HG03025 (cell line): ENCODE results near the gene SFRP5.

ENCODE experiments used
- ATAC-seq: cut with Tn5 transposase; IDR thresholded peaks from one replicate; pipeline ENCODE4 v1.9.1; 2021; ENCODE audit warnings: mild to moderate bottlenecking, moderate library complexity; ENCODE audit not compliant: unreplicated experiment, low FRiP score

The SFRP5 gene

DNA sequence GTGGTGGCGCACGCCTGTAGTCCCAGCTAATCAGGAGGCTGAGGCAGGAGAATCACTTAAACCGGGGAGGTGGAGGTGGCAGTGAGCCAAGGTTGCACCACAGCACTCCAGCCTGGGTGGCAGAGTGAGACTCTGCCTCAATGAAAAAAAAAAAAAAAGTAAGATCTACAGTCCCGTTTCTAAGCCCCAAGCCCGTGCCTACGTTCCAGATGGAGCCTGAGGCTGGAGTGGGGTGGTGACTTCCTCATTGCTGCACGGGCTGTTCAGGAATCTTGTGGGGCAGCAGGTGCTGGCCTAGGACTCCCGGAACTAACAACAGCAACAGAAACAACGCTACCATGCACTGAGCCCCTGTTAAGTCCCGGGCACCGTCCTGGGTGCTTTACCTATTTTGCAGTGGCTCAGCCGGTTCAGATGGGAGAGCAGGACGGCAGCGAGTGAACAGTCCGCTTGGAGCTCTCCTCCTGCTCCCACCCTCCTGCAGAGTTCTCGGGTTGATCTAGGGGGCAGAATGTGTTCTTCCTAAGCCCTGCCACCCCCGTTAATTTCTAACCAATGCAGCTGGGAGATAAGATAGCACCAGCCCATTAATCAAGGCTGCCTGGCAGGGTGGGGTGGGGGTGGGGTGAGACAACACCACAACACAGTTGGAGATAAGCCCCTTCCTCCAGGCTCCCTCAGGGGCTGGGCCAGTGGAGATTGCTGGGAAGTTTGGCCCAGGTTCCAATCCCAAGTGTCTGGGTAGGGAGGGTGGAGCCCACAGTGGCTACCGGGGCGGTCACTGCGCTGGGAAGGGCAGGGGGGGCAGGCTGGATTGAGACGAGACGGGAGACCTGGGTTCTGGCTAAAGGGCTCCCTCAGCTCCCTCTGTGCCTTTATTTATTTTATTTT lies 17.0 kb upstream of the SFRP5 start:
- ATAC-seq: no peak

DNA sequence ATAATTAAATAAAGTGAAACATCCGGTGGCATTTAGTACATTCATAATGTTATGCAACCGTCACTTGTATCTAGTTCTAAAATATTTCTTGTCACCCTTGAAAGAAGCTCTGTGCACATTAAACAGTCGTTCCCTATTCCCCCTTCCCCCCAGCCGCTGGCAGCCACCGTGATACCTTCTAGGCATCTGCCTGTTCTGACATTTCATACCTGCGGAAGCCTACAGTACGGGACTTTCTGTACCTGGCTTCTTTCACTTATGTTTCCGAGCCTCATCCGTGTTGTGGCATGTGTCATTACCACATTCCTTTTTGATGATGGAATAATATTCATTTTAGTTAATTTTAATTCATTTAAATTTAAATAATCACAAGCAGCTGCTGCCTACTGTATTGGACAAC lies 13.9 kb upstream of the SFRP5 start:
- ATAC-seq: no peak

DNA sequence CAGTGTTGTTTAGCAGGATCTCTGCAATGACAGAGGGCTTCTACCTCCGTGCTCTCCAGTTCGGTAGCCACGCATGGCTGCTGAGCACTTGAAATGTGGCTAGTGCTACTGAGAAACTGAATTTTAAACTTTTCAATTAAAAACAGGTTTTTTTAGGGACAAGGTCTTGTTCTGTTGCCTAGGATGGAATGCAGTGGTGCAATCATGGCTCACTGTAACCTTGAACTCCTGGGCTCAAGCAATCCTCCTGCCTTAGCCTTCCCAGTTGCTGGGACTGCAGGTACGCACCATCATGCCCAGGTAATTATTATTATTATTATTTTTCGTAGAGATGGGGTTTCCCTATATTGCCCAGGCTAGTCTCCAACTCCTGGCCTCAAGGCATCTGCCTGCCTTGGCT lies 13.4 kb upstream of the SFRP5 start:
- ATAC-seq: no peak

DNA sequence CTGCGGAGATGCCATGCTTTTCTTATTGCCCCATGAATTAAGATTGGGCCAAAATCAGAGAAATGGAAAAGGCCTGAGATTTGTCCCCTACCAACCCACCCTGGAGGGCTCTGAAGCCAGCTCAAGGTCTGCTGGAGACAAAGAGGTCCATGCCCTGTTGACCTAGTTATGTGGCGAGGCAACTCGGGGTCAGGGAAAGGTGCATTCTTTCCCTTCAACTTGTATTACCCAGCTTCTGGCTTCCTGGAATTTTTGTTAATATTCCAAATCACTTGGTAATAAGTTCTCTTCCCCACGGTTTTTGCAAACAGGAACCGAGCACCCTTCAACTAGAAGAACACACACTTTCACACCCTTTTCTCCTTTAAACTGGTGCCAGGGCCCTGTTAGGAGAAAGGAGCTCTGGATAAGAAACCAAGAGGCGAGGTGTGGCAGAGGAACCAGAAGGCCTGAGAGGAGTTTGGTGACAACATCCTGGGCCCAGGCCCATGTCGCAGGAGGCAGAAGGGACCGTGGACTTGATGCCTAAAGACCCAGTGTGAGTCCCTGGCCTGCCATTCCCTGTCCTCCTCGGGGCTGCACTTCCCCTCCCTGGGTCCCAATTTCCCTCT lies 12.5 kb upstream of the SFRP5 start:
- no peak for ATAC-seq

DNA sequence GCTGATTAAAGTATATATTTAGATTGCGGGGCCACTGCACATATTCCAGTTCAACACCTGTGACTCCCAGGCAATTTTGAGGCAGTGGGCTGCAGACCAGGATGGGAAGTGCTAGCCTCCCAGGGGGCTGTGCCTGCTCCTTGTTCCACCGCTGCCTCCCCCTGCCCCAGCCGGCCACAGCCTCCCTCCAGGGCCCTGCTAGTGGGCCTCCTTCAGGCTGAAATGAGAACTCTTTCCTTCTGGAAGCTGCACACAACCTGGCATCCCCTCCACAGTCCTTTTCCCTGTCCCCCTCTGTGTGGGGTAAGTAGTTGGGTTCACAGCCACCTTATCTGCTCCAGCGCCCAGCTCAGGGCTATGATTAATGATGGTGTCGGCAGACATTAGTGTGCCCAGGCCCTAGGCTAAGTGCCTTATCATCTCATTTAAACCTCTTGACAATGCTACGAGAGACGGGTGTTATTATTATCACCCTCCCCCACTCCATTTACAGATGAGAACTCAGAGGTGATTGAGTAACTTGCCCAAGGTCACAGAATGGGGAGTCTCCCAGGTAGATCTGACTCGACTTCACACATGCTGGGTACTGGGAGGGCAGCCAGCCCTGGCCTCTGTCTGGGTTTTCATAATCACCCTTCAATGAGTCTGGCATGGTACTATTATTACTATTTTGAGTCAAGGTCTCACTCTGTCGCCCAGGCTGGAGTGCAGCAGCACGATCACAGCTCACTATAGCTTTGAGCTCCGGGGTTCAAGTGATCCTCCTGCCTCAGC lies 10.8 kb upstream of the SFRP5 start:
- no peak for ATAC-seq

DNA sequence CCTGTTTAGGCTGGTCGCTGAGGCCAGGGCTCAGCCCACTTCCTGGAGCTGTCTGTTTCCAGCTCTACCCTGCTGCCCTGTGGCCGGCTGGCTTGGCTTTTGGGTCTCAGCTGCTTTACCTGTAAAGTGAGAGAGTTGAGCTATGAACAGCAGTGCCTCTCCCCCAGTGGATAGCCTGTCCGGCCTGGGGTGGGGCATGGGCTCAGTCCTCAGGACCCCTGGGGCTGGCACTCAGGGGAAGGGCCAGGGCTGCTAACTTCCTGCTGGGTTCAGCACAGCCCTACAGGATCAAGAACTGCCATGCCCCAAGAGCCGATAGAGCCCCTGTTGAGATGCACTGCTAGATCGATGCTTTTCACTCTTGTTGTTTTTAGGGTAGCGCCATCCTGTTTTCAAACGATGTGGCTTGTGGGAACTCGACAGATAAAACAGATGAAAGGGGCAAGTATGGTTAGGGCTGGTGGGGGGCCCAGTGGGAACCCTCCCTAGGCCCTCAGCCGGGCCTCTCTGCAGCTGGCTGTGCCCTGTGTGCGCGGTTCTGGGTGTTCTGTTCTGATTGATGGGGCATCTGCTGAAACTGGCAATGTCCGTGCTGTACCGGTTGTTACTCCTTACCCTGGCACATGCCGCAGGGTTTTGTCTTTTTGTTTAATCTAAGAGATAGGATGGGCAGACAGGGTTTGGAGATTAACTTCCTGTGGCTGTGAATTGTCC lies 10.0 kb upstream of the SFRP5 start:
- no peak for ATAC-seq

DNA sequence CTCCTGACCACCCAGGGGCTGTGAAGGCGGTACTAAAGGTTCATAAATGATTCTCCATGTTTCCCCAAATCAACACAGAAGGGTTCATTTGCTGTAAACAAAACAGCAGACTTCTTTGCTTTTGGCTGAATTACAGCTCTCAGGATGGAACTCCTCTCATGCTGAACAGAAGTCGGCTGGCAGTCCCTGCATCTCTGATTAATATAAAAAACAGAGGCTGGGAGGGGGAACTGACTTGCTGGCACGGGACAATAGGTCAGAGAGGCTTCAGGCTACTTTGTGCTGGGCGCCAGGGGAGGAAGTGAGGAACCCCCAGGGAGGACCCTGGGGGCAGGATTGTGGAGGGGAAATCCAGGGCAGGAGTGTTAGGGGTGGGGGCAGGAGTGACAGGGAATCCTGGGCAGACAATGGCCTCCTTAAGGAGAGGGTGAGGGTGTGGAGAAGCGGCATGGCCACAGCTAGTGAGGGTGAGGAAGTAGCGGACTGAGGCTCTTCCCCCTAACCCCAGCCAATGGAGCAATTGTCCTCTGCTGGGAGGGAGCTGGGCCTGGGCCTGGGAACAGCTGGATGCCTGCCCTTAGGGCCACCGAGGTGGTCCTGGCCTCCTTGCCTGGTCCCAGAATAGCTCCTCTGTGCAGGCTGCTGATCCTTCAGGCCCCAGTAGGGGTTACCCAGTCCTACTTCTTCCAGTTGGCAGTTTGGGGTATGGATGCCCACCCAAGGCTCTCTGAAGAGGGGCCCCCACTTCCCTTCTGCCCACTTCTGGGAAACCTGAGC lies 9.2 kb upstream of the SFRP5 start:
- ATAC-seq: no peak

DNA sequence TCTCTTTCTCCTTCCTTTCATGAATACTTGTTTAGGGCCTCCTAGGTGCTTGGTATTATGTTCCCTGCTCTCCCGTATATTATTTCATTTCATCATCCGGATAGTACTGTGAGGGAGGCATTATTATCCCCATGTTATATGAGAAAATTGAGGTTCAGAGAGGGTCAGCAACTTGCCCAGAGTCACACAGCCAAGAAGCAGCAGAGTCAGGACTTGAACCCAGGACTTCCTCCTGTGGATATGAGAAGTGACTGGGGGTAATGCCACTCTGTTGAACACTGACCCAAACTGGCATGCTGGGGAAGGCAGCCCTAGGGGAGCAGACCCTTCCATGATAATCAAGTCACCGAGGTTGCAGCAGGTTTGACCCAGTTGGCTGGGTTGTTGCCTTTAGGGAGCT lies 8.2 kb upstream of the SFRP5 start:
- ATAC-seq: no peak

DNA sequence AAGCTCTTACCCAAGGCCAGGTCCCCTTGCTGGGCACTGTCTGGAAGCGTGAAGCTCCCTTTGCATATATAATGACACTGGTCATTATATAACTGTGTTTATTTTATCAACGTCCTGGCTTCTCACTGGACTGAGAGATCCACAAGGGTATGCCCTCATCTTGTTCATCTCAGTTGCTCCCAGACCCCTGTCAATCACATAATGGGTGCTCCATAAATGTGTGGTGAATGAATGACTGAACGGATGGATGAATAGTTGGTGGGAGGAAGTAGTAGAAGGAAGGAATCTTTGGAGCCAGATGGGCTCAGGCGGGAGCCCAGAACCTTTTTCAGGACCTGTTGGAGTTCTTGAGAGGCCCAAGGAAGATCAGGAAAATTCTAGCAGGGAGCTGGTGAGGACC lies 7.7 kb upstream of the SFRP5 start:
- ATAC-seq: no peak

DNA sequence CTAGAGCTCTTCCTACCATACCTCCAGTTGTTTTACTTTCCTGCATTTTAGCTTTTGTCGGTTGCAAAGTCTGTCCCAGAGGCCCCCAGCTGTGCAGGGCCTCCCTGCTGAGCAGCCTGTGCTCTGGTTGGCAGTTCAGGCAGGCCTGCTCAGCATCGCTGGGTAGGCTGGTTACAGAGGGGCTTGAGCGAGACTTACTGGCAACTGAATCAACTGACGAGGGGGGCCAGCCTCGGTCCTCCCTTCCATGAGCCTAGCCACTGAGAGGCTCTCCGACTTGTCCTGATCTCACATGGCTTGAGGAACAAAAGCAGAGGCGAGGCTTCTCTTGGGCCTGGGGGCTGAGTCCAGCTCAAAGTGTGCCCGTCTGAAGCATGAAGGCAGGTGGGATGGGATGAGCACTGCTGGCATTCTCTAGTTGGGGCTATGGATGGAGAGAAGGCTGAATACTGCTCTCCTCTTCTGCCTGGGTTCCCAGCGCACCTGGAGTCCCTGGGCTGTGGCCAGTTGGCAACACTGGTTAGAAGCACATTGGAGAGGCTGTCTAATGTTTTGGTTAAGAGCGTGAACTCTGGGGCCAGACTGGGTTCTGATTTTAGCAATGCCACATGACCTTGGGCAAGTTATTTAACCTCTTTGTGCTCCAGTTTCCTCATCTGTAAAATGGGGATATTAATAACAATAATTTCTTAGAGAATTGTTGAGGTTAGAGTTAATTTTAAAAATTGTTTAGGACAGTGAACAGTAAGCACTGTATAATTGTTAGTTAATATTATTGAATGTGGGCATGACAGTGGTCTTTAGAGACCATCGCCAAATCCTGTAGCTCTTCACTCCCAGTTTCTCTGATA lies 6.9 kb upstream of the SFRP5 start:
- ATAC-seq: no peak

DNA sequence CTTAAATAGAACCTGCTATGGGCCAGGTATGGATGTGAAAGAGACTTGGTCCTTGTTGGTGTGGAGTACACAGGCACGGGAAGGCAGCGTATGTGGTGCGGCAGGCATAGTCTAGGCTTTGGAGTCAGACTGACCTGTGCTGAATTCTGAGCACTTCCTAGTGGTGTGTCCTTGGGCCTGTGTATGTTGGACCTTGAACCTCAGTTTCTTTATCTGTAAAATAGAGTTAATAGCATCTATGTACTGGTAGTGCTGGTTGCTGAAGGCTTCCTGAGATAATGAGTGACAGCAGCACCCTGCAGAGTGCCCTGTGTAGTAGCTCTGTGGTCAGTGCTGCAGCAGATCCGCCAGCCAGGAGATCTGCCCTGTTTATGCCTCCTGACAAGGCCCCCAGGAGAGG lies 5.3 kb upstream of the SFRP5 start:
- no peak for ATAC-seq

DNA sequence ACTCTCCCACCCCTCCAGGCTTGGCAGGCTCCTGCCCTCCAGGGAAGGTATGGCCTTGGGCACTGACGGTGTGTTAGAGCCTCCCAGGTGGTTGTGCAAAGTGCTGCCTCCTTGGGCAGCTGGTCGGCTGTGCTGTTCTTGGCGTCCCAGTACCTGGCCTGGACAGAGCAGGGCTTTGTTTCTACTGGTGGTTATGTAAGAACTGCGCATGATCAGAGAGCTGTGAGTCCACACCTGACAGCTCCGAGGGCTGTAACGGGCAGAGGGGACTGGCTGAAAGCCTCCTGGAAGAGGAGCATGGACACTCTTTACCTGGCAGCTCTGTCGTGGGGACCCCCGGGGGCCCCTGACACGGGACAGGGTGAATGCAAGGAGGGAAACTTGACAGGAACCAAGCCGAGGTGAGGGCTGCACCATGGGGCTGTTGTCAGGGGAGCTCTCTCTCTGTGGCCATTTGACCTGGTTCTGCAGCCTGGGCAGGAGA lies 3.1 kb upstream of the SFRP5 start:
- ATAC-seq: no peak

DNA sequence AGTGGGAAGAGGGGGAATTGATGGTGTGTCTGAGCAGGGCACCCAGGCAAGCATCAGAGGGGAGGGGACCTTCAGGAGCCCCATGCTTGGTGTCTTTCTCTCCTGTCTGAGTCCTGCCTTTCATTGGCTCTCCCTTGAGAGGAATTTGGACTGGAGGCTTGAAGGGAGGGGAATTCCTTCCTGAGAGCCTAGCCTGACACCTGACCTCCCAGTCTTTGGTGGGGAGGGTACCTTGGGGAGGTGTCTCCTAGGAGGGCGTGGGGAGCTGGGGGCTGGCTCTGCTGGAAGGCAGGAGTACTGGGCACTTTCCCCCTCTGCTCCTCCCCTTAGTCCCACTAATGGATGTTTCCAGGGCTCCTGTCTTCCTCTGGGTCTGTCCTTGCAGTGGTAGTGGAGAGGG lies 1.3 kb upstream of the SFRP5 start:
- ATAC-seq: no peak

DNA sequence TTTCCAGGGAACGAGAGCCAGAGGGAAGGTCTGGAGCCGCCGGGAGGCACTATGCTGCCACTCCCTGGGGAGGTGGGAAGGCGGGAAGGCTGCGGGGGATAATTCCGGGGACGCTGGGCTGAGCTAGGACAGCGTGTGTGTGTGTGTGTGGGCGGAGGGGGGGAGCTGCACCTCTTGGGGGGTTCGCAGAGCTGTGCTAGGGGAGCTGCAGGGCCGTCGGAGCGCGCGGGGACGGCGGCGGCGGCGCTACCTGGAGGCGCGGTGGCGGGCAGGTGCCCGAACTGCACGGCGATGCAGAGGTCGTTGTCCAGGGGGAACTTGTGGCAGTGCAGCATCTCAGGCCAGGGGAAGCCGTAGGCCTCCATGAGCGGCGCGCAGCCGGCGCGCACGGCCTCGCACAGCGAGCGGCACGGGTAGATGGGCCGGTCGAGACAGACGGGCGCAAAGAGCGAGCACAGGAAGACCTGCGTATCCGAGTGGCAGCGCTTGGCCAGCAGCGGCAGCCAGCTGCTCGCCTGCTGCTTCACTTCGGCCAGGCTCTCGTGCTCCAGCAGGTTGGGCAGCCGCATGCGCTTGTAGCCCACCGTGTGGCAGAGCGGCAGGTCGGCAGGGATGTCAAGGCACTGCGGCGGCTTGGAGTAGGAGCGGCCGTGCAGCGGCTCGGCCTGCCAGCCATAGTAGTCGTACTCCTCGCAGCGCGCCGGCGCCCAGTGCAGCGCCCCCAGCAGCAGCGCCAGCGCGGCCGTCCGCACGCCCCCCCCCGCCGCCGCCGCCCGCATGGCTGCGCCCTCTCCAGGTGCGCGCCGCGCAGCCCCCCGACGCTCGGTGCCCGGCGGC lies 526 bp downstream of the SFRP5 start:
- no peak for ATAC-seq

DNA sequence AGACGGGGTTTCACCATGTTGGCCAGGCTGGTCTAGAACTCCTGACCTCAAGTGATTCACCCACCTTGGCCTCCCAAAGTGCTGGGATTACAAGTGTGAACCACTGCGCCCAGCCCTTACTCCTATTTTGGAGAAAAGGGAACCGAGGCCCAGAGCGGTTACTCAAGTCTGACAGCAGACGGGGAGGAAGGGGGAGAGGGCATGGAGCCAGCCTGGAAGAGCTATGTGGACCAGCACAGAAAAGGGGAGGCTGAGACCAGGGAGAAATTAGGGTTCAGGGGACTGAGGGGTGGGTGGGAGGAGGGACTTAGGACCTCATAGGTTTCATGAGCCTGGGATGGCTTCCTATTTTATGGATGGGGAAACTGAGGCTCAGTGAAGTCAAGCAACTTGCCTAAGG lies 1.5 kb downstream of the SFRP5 start:
- ATAC-seq: no peak

DNA sequence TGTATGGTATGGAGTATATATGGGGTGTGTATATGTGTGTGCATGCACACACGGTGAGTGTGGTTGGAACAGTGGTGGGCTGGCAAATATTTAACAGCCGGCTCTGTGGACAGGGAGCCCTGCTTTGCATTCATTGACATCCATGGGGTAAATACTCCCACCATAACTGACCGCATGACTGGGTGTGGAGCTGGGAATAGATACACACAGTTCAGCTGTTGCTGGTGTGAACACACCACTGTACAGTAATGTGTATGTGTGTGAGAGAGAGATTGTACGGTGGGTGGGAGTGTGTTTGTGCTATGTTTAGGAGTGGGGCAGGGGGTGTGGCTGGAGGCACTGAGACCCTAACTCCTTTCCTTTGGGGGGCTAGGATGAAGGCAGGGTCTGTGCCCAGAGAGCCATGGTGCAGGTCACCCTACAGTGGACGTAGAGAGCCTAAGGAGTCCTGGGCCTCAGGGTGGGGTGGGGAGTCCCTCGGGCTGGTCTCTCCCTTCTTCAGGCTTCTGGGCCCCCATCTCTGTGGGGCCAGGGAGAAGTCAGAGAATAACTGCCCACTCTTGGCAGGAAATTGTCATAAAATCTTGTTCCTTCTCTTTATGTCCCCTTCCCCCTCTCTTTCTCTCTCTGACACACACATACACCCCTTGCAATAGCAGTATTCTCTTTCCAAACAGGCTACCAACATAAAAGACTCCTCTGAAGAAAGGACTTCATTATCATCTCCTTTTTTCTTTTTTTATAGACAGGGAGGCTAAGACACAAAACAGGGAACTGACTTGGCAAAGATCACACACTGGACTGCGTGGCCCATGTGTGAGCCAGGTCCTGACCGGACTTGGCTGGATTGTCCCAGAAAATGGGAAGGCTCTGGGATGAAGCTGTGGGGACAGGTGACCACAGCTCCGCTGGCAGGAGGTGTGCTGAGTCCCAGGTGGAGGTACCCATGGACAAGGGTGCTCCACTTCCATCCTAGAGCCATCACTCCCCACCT lies 3.2 kb downstream of the SFRP5 start:
- ATAC-seq: no peak
